GM12865 (cell line): ENCODE data around the gene VPS16.

Experiments
- DNase-seq: peaks from one replicate; pipeline ENCODE4 v3.0.0; 2010; ENCODE audit warnings: low read depth
- H3K4me3 ChIP-seq: 2 replicates; pipeline ENCODE4 v1.5.1; 2011; ENCODE audit warnings: mild to moderate bottlenecking, low read depth, low read length, control low read depth
- CTCF ChIP-seq: IDR thresholded peaks from 2 replicates; pipeline ENCODE4 v1.5.1; 2011; ENCODE audit warnings: low read length, control low read depth, low read depth, inconsistent platforms; ENCODE audit not compliant: insufficient read depth; ENCODE audit errors: missing control alignments

VPS16 gene

GRCh38 chr20:2914160-2914559, 73.6 kb downstream of the VPS16 start:
- peak; percentile 1 for TF ChIP-seq CTCF
- no peak overlapping the region for H3K4me3 ChIP-seq
- peak; percentile 11 for DNase-seq
